Esophagus muscularis mucosa (tissue), 4 donors: Measurements from ENCODE around the gene BCAS3. TPM values are rescaled to one million over a fixed set of nuclear protein-coding genes. Genes with fewer than 3 reads are reported as not detected.

Experiments
- DNase-seq: peaks from one replicate; pipeline ENCODE4 v3.0.0-alpha.2; 2017; ENCODE audit errors: extremely low spot score
- H3K27ac ChIP-seq, 4 donors: fragments of 200-600 bp; sonication (generic); replicated peaks in 1 of 4; 1 replicate in 3 of 4; 2 replicates in 1 of 4; pipeline ENCODE4 v1.5.1; 2016 to 2019; ENCODE audit warnings: mild to moderate bottlenecking in 1 of 4
- H3K27me3 ChIP-seq, 4 donors: fragments of 200-600 bp; sonication (generic); one replicate each; pipeline versions ENCODE4 v1.5.1 to v1.6.0; 2016 to 2019
- H3K36me3 ChIP-seq, 4 donors: fragments of 200-600 bp; sonication (generic); one replicate each; pipeline ENCODE4 v1.5.1; 2016 to 2019
- H3K4me1 ChIP-seq, 4 donors: fragments of 200-600 bp; sonication (generic); one replicate each; pipeline ENCODE4 v1.5.1; 2016 to 2019
- H3K4me3 ChIP-seq, 4 donors: fragments of 200-600 bp; sonication (generic); 1 replicate in 2 of 4; 2 replicates in 2 of 4; pipeline ENCODE4 v1.5.1; 2016 to 2019; ENCODE audit warnings: mild to moderate bottlenecking in 4 of 4, moderate library complexity in 1 of 4
- H3K9me3 ChIP-seq, 4 donors: fragments of 200-600 bp; sonication (generic); 1 replicate in 3 of 4; 2 replicates in 1 of 4; pipeline ENCODE4 v1.5.1; 2016 to 2019
- EP300 ChIP-seq: sonication (generic); formaldehyde crosslinking; IDR thresholded peaks from one replicate; pipeline ENCODE4 v1.6.1; 2017; ENCODE audit warnings: antibody characterized with exemption
- POLR2A ChIP-seq: fragments of 450-650 bp; IDR thresholded peaks from one replicate; pipeline ENCODE4 v1.6.1; 2017; ENCODE audit warnings: antibody characterized with exemption, moderate library complexity, mild to moderate bottlenecking, low read depth
- POLR2AphosphoS5 ChIP-seq, 2 donors: sonication (generic); formaldehyde crosslinking; IDR thresholded peaks; one replicate each; pipeline ENCODE4 v1.6.1; 2017; ENCODE audit warnings: antibody characterized with exemption in 2 of 2
- WGBS: methylation state at CpG from one replicate; pipeline ENCODE4 v1.1.5; 2018; 5-methylcytosine and 5-hydroxymethylcytosine counted together
- intact Hi-C: fragments of 100-400 bp; cut with DNase I; formaldehyde crosslinking; loops from one replicate; pipeline ENCODE4 v1.15.1; 2023
- total RNA-seq, 4 donors: library from RNA; depleted of rRNA; stranded (reverse); fragments of >200 nt; gene quantifications; one replicate each; pipeline versions ENCODE4 v1.1.0 to v1.2.1, GENCODE V29; 2016
- TF ChIP-seq, protein P1 (sequence below), 3 experiments: fragments of 200-600 bp in 2 of 3; fragments of 450-650 bp in 1 of 3; sonication (generic) in 2 of 3; IDR thresholded peaks; one replicate each; pipeline ENCODE4 v1.5.1; 2017 to 2019; ENCODE audit warnings: antibody characterized with exemption in 3 of 3, mild to moderate bottlenecking in 2 of 3, moderate library complexity in 1 of 3

The BCAS3 gene
- total RNA-seq, 4 donors from 2014 or later, result 17.4 to 25.7 (median 19.5) TPM

DNA sequence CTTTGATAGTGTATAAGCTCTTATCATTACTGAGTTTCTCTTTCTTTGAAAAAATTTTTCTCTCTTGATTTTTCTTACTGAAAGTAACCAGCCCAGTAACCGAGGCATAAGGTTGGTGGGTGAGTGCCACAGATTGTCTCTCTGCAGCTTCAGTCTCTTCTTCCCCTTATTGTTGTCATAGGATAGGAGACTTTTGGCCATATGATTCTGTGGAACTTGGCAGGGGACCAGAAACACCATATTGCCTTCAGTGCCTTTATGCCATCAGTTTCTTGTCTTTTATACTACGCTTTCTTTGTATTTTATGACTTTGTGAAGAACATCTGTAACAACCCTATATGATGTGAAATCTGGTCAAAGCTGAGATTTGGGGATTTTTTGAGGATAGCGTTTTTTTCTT lies 380.4 kb downstream of the BCAS3 start:
- no peak for DNase-seq
- 89% methylated on average over 3 of the region's 3 CpGs for WGBS
- Histone ChIP-seq H3K4me1 (peaks cover 8 to 15% (median 11%) of the 10 kb centered on the region in 4 donors), H3K9me3 (no peaks in the 10 kb centered on the region), H3K36me3 (no peaks in the 10 kb centered on the region), H3K27me3 (no peaks in the 10 kb centered on the region), H3K4me3 (no peak overlapping the region), H3K27ac (no peak overlapping the region)
- TF ChIP-seq, protein P1, sequence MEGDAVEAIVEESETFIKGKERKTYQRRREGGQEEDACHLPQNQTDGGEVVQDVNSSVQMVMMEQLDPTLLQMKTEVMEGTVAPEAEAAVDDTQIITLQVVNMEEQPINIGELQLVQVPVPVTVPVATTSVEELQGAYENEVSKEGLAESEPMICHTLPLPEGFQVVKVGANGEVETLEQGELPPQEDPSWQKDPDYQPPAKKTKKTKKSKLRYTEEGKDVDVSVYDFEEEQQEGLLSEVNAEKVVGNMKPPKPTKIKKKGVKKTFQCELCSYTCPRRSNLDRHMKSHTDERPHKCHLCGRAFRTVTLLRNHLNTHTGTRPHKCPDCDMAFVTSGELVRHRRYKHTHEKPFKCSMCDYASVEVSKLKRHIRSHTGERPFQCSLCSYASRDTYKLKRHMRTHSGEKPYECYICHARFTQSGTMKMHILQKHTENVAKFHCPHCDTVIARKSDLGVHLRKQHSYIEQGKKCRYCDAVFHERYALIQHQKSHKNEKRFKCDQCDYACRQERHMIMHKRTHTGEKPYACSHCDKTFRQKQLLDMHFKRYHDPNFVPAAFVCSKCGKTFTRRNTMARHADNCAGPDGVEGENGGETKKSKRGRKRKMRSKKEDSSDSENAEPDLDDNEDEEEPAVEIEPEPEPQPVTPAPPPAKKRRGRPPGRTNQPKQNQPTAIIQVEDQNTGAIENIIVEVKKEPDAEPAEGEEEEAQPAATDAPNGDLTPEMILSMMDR (IDR thresholded peaks at IDR 0.05), result no peak
- intact Hi-C loops, result no loop called here

DNA sequence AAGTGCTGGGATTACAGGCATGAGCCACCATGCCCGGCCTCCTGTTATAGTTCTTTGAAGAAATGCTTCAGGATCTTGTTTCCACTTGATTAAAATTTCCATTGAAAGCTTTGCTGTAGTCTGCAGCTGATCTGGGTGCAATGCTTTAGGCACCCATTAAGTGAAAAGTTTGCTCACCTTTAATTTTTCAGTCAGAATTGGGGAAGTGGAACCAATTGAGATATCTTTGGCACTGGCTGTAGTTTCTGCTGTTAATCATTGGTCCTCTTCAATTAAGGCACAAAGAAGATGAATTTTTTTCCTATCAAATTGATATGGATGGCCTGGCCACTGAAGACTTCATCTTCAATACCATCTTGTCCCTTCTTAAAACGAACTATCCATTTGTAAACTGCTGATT lies 385.9 kb downstream of the BCAS3 start:
- Histone ChIP-seq H3K27ac (no peak overlapping the region), H3K4me1 (peaks cover 13 to 24% (median 20%) of the 10 kb centered on the region in 4 donors), H3K36me3 (no peaks in the 10 kb centered on the region), H3K4me3 (no peak overlapping the region), H3K27me3 (no peaks in the 10 kb centered on the region), H3K9me3 (no peaks in the 10 kb centered on the region)
- intact Hi-C loops, result no loop called here
- no peak for TF ChIP-seq POLR2A
- TF ChIP-seq EP300, result no peak
- TF ChIP-seq POLR2AphosphoS5 (IDR thresholded peaks at IDR 0.05), result no peak
- DNase-seq, result no peak
- 98% methylated on average over 2 of the region's 2 CpGs for WGBS

DNA sequence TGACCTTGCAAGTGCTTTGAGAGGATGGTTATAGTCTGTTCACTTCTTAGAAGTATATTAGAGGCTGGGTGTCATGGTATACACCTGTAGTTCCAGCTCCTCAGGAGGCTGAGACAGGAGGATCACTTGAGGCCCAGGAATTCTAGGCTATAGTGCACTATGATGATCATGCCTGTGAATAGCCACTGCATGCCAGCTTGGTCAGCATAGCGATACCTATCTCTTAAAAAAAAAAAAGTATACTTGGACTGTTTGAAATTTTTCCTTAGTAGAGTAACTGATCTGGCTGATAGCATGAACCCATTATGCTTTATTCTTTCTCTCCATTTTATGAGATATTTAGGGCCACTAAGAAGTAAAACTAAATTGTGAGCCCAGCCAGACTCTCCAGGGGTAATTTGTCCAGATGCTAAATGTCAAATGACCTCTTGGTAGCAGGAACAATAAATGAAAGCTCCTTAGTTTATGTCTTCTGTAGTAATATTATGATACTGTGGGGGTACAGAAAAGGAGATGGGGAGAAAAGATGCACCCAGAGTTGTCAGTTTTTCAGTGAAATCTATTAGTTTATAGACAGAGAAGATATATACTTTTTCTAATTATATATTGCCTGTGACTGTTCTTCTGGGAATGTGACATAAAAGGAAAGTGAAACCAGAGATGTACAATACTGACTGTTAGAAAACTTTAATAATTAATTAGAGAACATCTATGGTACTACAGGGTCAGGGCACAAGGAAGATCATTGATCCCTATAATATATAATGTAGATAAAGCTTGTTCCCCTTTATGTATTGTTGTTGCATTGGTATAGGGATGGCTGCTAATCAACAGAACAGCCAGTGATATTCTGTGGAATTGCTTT lies 386.7 kb downstream of the BCAS3 start:
- intact Hi-C loops, result no loop called here
- no peak for DNase-seq
- TF ChIP-seq POLR2AphosphoS5 (IDR thresholded peaks at IDR 0.05) (no peak), POLR2A (no peak), EP300 (no peak)
- TF ChIP-seq, protein P1 (IDR thresholded peaks at IDR 0.05), result no peak
- Histone ChIP-seq H3K9me3 (no peaks in the 10 kb centered on the region), H3K4me1 (peaks cover 13 to 24% (median 20%) of the 10 kb centered on the region in 4 donors), H3K4me3 (no peak overlapping the region), H3K27ac (no peak overlapping the region), H3K36me3 (no peaks in the 10 kb centered on the region), H3K27me3 (no peaks in the 10 kb centered on the region)
- WGBS, result 93% methylated on average over 1 of the region's 1 CpG

DNA sequence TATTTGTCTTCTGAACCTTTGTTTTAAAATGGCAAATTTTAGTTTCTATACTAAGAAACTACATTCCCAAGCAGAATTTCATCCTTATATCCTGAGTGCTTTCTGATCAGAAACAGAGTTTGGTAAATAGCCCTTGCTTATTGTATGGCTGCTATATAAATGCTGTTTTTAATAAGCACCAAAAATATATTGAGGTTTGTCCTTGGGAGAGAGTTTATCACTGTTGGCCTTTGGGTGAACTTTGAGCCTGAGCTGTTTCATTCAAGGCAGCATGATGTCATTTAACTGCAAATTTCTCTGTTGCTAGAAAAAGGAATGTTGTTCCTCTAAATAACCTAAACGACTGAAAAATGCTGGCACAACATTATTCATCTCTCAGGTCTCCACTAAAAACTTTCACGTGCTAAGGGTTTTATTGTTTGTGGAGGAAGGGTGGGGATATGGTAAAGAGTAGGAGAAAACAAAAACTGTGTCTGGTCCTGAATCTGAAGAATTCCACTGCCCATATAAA lies 387.7 kb downstream of the BCAS3 start:
- peaks cover 13 to 24% (median 20%) of the 10 kb centered on the region in 4 donors for H3K4me1 ChIP-seq
- no peaks in the 10 kb centered on the region for H3K9me3 ChIP-seq
- H3K36me3 ChIP-seq, result no peaks in the 10 kb centered on the region
- DNase-seq, result no peak
- H3K27me3 ChIP-seq, result no peaks in the 10 kb centered on the region
- H3K4me3 ChIP-seq, result no peak overlapping the region
- WGBS, result 16% methylated on average over 2 of the region's 2 CpGs
- intact Hi-C loops, result no loop called here
- no peak for TF ChIP-seq EP300
- no peak for TF ChIP-seq POLR2AphosphoS5 (IDR thresholded peaks at IDR 0.05)
- TF ChIP-seq POLR2A, result no peak
- TF ChIP-seq, protein P1 (IDR thresholded peaks at IDR 0.05), result no peak
- no peak overlapping the region for H3K27ac ChIP-seq

DNA sequence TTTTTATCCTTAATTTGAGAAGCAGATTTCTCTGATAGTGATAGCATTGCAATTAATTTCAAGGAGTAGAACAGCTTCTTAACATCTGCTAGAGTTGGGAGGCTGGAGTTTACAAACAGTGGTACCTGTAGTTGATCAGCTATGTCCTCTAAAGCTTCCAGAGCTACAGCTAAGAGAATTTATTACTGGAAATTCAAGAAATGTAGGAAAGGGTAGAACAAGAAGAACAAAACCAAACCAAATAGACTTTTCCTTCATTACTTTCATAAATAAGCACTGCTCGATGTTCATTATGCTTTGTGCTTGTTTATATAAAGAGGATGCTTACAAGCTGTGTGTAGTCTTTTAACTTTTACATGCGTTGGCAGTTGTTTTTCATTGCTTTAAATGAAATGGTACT lies 388.4 kb downstream of the BCAS3 start:
- Histone ChIP-seq H3K36me3 (no peaks in the 10 kb centered on the region), H3K4me3 (no peak overlapping the region), H3K27ac (no peak overlapping the region), H3K27me3 (no peaks in the 10 kb centered on the region), H3K9me3 (no peaks in the 10 kb centered on the region), H3K4me1 (peaks cover 13 to 24% (median 20%) of the 10 kb centered on the region in 4 donors)
- 68% methylated on average over 2 of the region's 2 CpGs for WGBS
- no peak for DNase-seq
- intact Hi-C loops, result no loop called here
- TF ChIP-seq, protein P1 (IDR thresholded peaks at IDR 0.05), result no peak
- no peak for TF ChIP-seq POLR2A
- no peak for TF ChIP-seq POLR2AphosphoS5 (IDR thresholded peaks at IDR 0.05)
- no peak for TF ChIP-seq EP300
